Fibroblast of lung (primary cell): Measurements from ENCODE around the gene ITGB3. TPM values are rescaled to one million over a fixed set of nuclear protein-coding genes. Genes with fewer than 3 reads are reported as not detected.
A peak's percentile ranks its signal among the peaks of the same experiment; 100 is the strongest.

Source experiments
- DNase-seq, 2 donors: peaks; one replicate each; pipeline versions ENCODE4 v3.0.0 to v3.0.0-alpha.2; 2010; ENCODE audit warnings: low read depth in 2 of 2
- H2AFZ ChIP-seq: 2 replicates; pipeline ENCODE4 v1.5.1; 2012; ENCODE audit warnings: low read length, control low read depth, inconsistent platforms
- H3K27ac ChIP-seq: 2 replicates; pipeline ENCODE4 v1.5.1; 2011; ENCODE audit warnings: low read length, control low read depth; ENCODE audit not compliant: insufficient read depth
- H3K27me3 ChIP-seq: 2 replicates; pipeline ENCODE4 v1.5.1; 2011; ENCODE audit warnings: mild to moderate bottlenecking, low read length; ENCODE audit not compliant: control insufficient read depth, insufficient read depth
- H3K36me3 ChIP-seq: 2 replicates; pipeline ENCODE4 v1.5.1; 2011; ENCODE audit warnings: low read length; ENCODE audit not compliant: control insufficient read depth, insufficient read depth
- H3K4me1 ChIP-seq: 2 replicates; pipeline ENCODE4 v1.5.1; 2011; ENCODE audit warnings: low read length; ENCODE audit not compliant: control insufficient read depth, insufficient read depth; ENCODE audit errors: extremely low read depth
- H3K4me2 ChIP-seq: 2 replicates; pipeline ENCODE4 v1.5.1; 2011; ENCODE audit warnings: low read length, control low read depth; ENCODE audit not compliant: insufficient read depth; ENCODE audit errors: extremely low read depth
- H3K4me3 ChIP-seq, 4 experiments: fragments of 200-600 bp in 1 of 4; sonication (generic) in 1 of 4; replicated peaks in 1 of 4; 2 replicates each; pipeline ENCODE4 v1.5.1; 2011 to 2016; ENCODE audit warnings: low read length in 4 of 4, low read depth in 3 of 4, mild to moderate bottlenecking in 3 of 4, control low read depth in 2 of 4, inconsistent platforms in 1 of 4, mixed read lengths in 1 of 4; ENCODE audit not compliant: insufficient read depth in 1 of 4; ENCODE audit errors: control extremely low read depth in 1 of 4
- H3K79me2 ChIP-seq: 2 replicates; pipeline ENCODE4 v1.5.1; 2012; ENCODE audit warnings: mild to moderate bottlenecking, low read length, inconsistent platforms; ENCODE audit not compliant: control insufficient read depth, insufficient read depth
- H3K9ac ChIP-seq: 2 replicates; pipeline ENCODE4 v1.5.1; 2011; ENCODE audit warnings: mild to moderate bottlenecking, low read length, control low read depth; ENCODE audit not compliant: insufficient read depth
- H3K9me3 ChIP-seq: 2 replicates; pipeline ENCODE4 v1.5.1; 2012; ENCODE audit warnings: low read depth, low read length; ENCODE audit not compliant: control insufficient read depth, insufficient read depth
- H4K20me1 ChIP-seq: 2 replicates; pipeline ENCODE4 v1.5.1; 2011; ENCODE audit warnings: low read length; ENCODE audit not compliant: control insufficient read depth, insufficient read depth; ENCODE audit errors: extremely low read depth
- EZH2 ChIP-seq: IDR thresholded peaks from 2 replicates; pipeline ENCODE4 v1.5.1; 2012; ENCODE audit warnings: low read length, control low read depth, mild to moderate bottlenecking; ENCODE audit errors: missing control alignments
- polyA plus RNA-seq, 2 donors: library from polyadenylated mRNA; depleted of rRNA in 1 of 2; stranded (reverse) in 1 of 2; unstranded in 1 of 2; fragments of >200 nt; gene quantifications; 2 replicates each; pipeline ENCODE4 v1.2.1, GENCODE V29; 2011 to 2012; ENCODE audit warnings: missing spikeins in 1 of 2
- total RNA-seq: library from RNA; depleted of rRNA; stranded (reverse); fragments of >200 nt; gene quantifications from 2 replicates; pipeline ENCODE4 v1.2.1, GENCODE V29; 2014
- TF ChIP-seq, protein P1 (sequence below), 2 donors: IDR thresholded peaks in 1 of 2; conservative IDR thresholded peaks in 1 of 2; 1 replicate in 1 of 2; 2 replicates in 1 of 2; pipeline ENCODE4 v1.5.1; 2011 to 2012; ENCODE audit warnings: low read length in 2 of 2, control low read depth in 1 of 2, inconsistent platforms in 1 of 2, low read depth in 1 of 2, mild to moderate bottlenecking in 1 of 2

Gene ITGB3
- total and polyA plus RNA-seq, 2 donors (not counting 1 experiment from before 2014, with no cell fraction given) = 22.0 to 23.3 TPM

DNA sequence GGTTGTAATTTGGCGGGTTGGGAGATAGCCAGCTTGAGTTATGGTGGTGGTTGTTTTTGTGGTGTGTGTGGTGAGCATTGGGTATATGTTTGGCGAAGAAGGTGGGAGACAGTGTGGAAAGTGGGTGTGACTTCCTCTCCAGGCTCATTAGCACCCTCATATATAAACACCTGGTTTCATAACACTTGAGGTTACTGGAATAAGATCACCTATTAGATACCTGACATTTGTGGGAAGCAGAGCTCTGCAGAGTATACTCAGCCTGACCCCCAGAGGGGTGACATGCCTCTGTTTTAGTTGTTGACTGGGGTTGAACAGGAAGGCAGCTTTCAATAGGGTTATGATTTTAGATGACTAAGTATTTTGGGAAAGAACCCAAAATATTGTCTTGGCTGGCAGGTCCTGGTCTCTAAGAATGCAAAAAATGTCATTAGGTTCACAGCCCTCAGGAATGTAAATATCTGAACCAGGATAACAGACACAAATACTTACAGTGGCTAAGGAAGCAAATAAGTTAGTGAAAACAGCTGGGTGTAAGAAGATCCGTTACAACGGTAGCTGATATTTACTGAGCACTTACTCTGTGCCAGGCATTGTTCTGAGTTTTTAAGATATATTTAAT is 51.8 kb downstream of the ITGB3 start:
- Histone ChIP-seq H3K4me3 (no peak overlapping the region), H3K27ac (peak overlapping the region; percentile 63), H2AFZ (no peak overlapping the region), H3K36me3 (no peaks in the 10 kb centered on the region), H3K4me1 (peaks cover 12% of the 10 kb centered on the region), H4K20me1 (no peaks in the 10 kb centered on the region), H3K9ac (no peak overlapping the region), H3K4me2 (no peak overlapping the region), H3K9me3 (no peaks in the 10 kb centered on the region), H3K27me3 (no peaks in the 10 kb centered on the region), H3K79me2 (no peaks in the 10 kb centered on the region)
- DNase-seq = peak; percentile 87 to 96
- no peak for TF ChIP-seq EZH2

DNA sequence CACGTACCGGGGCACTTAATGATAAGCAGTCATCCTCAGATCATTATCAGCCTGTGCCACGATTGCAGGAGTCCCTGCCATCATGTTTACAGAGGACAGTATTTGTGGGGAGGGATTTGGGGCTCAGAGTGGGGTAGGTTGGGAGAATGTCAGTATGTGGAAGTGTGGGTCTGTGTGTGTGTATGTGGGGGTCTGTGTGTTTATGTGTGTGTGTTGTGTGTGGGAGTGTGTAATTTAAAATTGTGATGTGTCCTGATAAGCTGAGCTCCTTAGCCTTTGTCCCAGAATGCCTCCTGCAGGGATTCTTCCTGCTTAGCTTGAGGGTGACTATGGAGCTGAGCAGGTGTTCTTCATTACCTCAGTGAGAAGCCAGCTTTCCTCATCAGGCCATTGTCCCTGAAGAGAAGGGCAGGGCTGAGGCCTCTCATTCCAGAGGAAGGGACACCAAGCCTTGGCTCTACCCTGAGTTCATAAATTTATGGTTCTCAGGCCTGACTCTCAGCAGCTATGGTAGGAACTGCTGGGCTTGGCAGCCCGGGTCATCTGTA is 56.6 kb downstream of the ITGB3 start:
- no peak overlapping the region for H2AFZ ChIP-seq

DNA sequence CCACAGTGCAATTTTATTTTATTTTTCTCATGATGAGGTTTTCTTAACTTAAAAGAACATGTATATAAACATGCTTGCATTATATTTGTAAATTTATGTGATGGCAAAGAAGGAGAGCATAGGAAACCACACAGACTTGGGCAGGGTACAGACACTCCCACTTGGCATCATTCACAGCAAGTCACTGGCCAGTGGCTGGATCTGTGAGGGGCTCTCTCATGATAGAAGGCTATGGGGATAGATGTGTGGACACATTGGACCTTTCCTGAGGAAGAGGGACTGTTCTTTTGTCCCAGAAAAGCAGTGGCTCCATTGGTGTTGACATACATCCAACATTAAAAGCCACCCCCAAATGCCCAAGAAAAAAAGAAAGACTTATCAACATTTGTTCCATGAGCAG is 57.8 kb downstream of the ITGB3 start:
- Histone ChIP-seq H3K9ac (no peak overlapping the region), H3K4me1 (peaks cover 6% of the 10 kb centered on the region), H3K4me3 (no peak overlapping the region), H2AFZ (no peak overlapping the region), H3K27ac (no peak overlapping the region), H3K79me2 (no peaks in the 10 kb centered on the region), H3K27me3 (no peaks in the 10 kb centered on the region), H3K9me3 (no peaks in the 10 kb centered on the region), H4K20me1 (no peaks in the 10 kb centered on the region), H3K4me2 (no peak overlapping the region), H3K36me3 (no peaks in the 10 kb centered on the region)
- TF ChIP-seq, protein P1, sequence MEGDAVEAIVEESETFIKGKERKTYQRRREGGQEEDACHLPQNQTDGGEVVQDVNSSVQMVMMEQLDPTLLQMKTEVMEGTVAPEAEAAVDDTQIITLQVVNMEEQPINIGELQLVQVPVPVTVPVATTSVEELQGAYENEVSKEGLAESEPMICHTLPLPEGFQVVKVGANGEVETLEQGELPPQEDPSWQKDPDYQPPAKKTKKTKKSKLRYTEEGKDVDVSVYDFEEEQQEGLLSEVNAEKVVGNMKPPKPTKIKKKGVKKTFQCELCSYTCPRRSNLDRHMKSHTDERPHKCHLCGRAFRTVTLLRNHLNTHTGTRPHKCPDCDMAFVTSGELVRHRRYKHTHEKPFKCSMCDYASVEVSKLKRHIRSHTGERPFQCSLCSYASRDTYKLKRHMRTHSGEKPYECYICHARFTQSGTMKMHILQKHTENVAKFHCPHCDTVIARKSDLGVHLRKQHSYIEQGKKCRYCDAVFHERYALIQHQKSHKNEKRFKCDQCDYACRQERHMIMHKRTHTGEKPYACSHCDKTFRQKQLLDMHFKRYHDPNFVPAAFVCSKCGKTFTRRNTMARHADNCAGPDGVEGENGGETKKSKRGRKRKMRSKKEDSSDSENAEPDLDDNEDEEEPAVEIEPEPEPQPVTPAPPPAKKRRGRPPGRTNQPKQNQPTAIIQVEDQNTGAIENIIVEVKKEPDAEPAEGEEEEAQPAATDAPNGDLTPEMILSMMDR (conservative IDR thresholded peaks at IDR 0.05 in 1 of 2, IDR thresholded peaks at IDR 0.05 in 1 of 2; ENCODE audit: low read depth in 1 of 2, low read length in 2 of 2) = no peak
- TF ChIP-seq EZH2 = no peak
- no peak for DNase-seq

More for the DNA sequence above, 56.6 kb downstream of the ITGB3 start:
- H3K79me2 ChIP-seq = no peaks in the 10 kb centered on the region
- H3K4me2 ChIP-seq = no peak overlapping the region
- H3K4me1 ChIP-seq = peaks cover 6% of the 10 kb centered on the region
- no peak overlapping the region for H3K4me3 ChIP-seq
- H3K27ac ChIP-seq = no peak overlapping the region
- H3K9me3 ChIP-seq = no peaks in the 10 kb centered on the region
- no peak for DNase-seq
- H3K9ac ChIP-seq = no peak overlapping the region
- TF ChIP-seq EZH2 = no peak
- TF ChIP-seq, protein P1 (conservative IDR thresholded peaks at IDR 0.05 in 1 of 2, IDR thresholded peaks at IDR 0.05 in 1 of 2; ENCODE audit: low read depth in 1 of 2, low read length in 2 of 2) = no peak
- no peaks in the 10 kb centered on the region for H4K20me1 ChIP-seq
- no peaks in the 10 kb centered on the region for H3K27me3 ChIP-seq
- no peaks in the 10 kb centered on the region for H3K36me3 ChIP-seq
